NCI-H1417 (cell line): Measurements from ENCODE around the gene TMBIM1.

Experiments
- DNase-seq, 3 experiments: peaks; one replicate each; lab custom pipeline; 2025; lab: John Stamatoyannopoulos, UW

Gene TMBIM1, protein sequence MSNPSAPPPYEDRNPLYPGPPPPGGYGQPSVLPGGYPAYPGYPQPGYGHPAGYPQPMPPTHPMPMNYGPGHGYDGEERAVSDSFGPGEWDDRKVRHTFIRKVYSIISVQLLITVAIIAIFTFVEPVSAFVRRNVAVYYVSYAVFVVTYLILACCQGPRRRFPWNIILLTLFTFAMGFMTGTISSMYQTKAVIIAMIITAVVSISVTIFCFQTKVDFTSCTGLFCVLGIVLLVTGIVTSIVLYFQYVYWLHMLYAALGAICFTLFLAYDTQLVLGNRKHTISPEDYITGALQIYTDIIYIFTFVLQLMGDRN

DNA sequence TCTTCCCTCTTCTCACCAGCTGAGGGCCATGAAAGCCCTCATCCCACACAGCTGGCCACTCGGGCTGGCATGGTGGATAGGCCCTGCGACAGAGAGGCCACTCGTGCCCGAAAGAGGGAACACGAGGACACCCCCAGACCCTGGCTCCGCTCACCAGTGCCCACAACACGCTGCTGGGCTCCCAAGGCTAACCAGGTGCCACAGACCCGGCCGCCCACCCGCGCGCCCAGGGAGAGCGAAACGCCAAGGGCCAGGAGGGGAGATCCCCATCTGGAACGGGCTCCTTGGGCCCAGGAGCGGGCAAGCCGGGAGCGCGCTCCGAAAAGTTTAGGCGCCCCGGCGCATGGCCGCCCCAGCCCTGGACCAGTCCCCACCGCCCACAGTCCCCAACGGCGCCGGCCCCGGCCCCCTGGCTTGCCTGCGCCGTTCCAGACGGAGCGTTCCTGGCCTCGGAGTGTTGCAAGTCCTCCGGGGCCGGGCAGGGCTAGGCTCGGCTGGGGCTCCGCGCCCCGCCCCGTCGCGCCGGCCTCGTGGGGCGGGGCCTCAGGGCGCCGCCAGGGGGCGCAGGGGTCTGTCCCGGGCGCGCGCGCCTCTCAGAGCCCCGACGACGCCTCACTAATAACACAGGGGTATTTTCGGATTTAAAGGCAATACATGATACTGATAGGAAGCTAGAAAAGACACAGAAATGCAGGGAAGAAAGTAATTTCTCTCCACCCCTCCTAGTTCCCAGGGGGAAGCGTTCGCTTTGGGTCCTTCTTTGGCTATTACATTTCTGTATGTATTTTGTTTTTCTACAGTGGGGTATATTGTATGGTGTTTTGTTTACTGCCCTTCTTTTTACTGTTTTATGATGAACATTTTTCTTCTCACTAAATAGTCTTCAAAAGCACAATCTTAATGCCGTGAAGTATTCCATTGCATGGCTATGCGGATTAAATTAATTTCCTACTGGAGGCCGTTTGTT is at the start of gene TMBIM1:
TMBIM1 (minus strand) TSS at position 456 of the 967 bp plus-strand sequence. CDS start 10,362 bp downstream, outside the sequence.
- DNase-seq, result no peak

DNA sequence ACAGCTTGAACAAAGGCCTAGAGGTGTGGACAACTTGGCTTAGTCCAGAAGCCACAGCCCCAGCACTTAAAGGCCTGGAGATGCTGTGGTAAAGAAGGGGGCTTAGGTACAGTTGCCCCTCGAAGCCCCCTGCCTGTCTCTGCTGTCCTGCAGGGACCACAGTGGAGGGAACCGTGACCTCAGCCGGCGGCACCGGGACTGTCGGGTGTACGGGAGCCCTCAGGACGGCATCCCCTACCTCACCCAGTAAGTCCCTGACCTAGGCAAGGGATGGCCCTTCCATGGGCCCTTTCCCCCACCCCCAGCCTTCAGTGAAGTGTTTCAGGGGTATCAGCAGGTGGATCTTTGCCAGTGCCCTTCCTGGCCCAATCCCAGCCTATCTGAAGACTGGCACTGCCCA is 49.1 kb upstream of the TMBIM1 start:
- DNase-seq, result no peak

DNA sequence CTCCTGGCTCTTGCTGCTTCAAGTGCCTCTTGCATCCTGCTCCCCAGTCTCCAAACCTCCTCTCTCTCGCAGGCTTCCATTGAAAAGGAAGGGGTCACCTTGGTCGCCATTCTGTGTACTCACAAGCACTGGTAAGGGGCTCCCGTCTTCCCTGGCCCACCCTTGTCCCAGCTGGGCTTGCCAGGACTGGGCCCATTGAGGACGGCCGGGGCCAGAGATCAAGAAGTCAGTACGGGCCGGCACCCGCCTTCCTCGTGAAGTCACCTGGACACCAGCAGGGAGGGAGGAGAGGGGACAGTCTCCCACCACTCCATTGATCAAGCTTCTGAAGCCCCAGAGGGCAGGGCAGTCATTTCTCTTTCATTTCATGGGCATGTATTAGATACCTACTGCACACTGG is 48.4 kb upstream of the TMBIM1 start:
- no peak for DNase-seq

DNA sequence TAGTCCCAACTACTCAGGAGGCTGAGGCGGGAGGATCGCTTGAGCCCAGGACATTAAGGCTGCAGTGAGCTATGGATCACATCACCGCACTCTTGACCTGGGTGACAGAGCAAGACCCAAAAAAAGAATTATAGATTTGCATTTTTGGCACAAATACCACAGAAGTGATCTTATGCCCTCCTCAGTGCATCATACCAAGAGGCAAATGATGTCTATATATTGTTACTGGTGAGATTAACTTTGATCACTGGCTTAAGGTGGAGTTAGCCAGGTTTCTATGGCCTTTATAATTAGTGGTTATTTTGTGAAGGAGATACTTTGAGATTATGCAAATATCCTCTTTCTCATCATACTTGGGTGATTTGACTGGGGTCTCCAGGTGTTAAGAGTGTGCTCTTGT is 42.2 kb upstream of the TMBIM1 start:
- no peak for DNase-seq

DNA sequence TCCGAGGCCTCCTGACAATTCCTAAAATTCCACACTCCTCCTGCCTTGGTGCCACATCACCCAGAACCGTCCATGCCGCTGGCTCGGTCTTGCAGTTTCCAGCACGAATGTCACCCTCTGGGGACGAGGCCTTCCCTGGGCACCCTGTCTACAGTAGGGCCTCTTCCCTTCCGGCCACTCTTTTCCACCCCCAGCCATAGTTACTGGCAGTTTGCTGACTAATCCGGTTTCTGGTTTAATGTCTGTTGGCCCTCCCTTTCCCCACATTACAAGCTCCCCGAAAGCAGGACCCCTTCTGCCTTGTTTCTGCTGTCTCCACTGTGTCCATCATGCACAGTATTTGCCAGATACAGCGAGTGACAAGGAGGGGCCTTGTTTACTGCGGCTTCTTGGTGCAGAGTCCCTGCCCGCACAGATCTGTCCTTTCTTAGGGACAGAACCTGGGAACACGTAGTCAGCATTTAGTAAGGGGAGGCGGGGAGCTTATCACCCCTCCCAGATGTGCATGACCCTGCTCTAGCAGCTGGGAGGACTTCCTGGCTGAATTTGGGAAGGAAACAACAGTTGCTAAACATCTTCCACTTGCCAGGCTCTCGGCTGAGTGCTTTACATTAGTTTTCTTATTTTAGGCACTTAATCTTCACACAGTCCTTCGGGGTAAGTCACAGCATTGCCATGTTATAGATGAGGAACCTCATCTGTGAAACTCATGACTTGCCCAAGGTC is 40.8 kb upstream of the TMBIM1 start:
- no peak for DNase-seq

DNA sequence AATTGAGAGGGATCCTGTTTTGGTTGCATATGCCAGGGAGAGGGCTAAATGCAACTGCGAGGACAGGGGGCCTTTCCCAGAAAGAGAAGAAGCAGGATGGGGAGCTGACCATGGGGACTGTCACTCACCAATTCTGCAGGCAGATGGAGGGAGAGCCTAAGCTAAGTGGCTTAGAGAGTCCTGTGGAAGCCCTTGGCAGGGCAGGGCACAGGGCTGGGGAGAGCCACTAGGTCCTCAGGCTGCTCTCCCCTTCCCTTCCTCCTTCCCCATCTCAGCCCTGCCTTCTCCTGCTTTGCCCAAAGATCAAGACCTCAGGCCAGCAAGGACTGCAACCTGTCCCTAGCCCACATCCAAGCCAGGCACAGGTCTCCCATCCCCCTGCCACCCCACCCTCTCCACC is 40.0 kb upstream of the TMBIM1 start:
- DNase-seq, result no peak

DNA sequence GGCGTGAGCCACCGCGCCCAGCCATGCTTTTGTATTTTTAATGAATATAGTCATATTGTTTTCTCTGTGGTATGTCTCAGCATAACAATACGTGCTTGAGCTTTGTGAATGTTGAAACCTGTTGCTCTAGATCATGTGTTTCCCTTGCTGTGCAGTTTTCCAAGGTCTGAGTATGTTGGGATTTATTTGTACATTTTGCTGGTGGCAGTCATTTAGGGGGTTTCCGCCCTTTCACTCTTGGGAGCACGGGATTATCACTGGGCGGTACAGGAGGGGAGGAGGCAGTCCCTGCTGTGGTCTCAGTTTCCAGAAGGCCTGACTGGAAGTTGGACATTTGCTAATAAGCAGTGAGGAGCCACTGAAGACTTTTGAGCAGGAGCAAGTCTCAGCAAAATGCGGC is 39.4 kb upstream of the TMBIM1 start:
- no peak for DNase-seq

DNA sequence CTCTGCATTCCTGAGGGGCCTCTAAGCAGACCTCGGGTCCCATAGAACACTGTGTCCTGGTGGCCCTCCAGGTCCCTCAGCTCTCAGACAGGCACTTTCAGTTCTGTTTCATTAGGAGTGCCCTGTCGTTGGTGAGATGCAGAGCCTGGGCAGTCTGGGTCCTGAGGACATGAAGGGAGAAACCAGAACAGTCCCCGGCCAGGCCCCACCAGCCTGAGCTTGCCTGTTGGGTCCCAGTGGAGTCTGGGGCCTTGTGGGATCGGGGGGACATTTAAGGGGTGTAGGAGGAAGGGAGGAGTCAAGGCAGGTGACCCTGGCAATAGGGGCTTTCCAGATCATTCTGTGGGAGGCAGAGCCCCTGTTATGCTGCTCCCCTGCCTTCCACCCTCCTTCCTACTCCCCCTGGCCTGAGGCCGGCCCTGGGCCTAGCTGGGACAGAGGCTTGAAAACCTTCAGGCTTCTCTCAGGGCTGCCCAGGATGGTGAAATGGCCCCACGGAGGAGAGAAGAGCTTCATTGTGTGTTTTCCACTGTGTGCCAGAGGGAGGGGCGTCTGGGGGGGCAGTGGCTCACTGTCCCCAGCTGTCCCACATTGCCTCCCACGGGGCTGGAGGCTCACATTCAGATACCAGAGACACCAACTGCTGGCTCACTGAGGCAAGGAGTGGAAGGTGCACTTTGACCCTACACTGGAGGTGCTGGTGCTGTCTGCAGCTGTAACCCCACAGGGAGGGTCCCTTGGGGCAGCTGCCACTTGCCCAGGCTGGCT is 37.7 kb upstream of the TMBIM1 start:
- no peak for DNase-seq

DNA sequence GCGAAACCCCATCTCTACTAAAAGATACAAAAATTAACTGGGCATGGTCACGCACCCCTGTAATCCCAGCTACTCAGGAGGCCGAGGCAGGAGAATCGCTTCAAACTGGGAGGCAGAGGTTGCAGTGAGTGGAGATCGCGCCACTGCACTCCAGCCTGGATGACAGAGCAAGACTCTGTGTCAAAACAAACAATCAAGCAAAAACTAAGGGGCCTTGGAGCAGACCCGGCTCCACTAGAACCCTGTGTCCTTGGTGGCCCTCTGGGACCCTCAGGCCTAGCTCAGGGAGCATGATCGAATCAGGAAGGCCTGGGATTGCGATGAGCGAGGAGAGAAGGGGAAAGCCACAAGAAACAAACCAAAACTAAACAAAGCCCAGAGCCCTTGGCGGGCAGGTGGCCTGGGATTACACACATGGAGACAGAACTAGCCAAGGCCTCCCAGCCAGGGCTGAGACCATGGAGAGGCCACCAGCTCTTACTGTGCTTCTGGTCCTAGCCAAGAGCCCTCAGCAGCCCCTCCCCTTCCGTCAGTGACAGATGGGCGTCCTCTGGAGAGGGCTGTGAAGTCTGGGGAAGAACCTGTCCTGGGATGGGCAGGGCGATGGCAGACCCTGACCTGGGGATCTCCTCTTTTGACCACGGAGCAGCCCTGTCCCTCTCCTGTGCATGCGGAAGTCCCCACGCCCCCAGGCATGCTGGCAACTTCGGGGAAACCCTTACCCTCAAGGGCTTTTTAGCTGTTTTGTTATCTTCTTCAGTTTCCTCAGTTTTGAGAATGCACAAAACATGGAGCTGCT is 36.9 kb upstream of the TMBIM1 start:
- no peak for DNase-seq

DNA sequence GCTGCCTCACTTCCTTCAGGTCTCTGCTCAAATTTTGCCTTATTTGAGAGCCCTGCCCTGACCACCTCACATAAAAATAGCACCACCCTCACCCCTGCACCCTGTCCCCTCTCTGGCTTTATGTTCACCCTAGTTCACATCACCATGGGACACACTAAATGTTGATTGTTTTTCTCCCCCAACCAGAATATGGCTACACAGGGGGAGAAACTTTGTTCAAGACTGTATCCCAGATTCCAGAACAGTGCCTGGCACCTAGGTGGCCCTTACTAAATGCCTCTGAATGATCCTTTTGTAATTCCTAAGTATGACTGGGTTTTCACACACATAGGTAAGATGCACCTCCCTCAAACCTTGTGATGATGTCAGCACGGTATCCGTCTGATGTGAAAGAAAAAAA is 36.0 kb upstream of the TMBIM1 start:
- no peak for DNase-seq

DNA sequence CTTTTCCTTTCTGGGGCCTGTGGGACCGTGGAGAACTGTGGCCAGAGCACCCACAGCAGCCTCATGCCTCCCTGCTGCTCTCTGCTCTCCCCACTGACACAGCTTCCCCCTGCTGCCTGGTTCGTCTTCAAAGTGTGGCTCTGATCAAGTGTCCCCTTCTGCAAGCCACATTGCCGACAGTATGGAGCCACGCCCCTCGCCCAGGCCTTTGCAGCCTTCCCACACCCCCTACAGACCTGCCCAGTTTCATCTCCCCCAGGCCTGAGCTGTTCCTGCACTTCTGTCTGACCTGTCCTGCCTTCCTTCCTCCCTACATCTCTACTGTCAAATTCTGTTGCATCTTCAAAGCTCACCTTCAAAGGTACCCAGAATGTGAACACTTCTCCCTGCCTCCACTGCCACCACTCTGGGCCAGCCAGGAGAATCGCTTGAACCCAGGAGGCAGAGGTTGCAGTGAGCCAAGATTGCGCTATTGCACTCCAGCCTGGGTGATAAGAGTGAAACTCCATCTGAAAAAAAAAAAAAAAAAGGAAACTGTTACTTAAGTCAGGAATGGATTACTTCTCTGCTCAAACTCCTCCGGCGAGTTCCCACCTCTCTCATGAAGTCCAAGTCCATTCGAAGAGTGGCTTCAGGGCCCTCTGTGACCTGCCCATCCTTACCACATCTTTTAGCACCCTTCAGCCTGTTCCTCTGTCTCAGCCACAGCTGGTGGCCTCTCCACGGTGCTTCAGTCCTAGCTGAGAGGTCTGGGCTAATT is 35.3 kb upstream of the TMBIM1 start:
- no peak for DNase-seq

DNA sequence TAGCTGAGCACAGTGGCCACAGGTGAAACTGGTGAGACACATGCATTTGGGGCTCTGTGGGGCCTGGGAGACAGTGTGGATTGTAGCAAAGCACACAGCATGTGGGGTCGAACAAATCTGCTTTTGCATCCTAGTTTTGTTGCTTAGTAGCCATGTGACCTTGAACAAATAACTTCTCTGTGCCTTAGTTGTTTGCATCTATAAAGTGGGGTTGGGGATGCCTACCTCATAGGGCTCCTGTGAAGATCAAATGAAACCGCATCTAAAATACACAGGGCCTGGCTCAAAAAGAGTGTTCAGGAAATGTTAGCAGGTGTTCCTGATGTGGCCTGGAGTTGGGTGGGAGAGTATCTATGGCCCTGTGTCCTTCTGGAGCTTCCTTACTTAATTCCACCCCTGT is 34.0 kb upstream of the TMBIM1 start:
- DNase-seq, result no peak

DNA sequence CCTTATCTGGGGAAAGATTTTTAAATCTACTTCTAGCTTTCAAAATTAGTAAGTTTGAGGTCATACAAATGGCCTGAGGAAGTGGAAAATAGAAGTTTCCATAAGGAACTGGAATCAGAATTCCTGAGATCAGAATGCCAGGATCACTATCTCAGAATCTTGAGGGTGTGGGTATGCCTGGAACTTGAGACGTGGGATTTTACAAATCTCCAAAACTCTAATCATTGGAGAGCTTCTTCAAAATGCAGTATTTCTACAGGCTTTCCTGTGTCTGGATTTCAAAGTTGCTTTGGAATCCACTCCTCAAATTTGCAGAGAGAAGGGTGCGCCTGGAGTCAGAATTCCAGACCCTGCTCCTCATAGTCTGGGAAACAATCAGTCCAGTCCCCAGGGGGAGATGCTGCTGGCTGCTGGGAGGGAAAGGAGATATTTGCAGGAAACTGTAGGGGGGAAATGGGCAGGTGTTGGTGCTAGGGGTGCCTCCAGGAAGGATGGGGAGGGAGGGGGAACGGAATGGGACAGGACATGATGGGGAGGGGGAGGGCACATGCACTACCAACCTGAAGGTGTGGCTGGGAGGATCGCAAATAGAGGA is 33.4 kb upstream of the TMBIM1 start:
- DNase-seq, result peak in 2 of 3 experiments; percentile 3 to 8

DNA sequence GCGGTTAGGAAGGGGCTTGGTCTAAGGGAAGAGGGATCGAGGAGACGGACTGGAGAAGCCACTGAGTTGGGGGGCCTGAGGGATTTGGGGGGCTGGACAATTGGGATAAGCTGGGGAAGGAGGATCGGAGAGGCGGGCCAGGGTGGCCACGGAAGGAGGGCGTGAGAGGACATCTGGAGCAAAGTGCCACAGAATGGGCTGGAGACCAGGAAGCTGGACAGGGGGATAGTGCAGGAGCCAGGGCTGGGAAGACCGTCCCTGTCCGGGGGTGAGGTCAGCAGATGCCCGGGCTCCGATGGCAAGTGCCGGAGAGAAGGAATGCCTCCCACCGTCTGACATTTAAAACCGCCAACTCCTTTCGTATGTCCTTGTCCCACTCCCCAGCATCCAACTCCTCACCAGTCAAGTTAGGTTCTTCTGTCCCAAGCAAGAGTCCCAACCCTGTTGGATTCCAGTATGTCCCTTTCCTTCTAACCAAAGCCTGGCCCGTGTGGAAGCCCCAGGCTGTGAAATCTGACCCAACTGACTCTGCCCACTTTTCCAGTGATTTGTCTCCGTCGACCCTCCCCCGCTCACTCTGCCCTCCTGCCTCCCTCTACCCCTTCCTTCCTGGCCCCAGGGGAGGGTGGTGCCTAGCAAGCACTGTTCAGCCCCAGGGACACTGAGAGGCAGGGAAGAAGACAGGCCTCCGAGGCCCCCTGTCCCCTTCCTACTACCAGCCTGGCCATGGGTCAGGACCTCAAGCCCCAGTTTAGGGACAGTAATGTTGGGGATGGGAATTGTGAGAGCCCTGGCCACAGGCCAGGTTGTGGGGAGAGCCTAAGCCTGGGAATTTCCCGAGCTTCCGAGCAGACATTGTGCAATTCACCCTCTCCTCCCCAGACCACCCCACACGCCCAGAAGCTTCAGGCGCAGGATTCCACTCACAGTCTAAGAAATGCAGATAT is 31.5 kb upstream of the TMBIM1 start:
- peak; percentile 11 to 48 (median 29) for DNase-seq

DNA sequence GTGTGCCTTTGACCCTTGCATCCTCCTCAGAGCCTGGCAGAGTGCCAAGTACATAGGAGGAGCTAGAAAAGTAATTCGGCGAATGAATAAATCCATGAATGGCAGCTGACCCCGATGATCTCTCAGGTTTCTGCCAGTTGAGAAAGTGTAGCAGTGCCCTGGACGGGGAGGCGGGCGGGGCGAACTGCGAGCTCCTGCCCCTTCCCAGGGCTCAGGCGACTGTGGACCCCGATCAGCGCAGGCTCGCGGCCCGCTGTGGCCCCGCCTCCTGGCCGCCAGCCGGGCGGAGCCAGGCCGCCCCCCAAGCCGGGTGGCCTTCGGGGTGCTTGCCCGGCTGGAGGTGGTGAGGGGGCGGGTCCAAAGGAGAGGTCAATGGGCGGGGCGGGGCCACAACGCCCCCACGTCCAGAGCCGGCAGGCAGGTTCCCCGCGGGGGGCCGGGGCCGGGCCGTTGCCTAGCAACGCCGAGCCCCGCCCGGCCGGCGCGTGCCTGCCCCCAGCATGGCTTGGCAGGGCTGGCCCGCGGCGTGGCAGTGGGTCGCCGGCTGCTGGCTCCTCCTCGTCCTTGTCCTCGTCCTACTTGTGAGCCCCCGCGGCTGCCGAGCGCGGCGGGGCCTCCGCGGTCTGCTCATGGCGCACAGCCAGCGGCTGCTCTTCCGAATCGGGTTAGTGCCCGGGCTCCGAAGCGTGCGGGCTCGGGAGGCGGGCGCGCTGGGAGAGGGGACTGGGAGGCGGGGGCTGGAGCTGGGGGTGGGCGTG is 30.6 kb upstream of the TMBIM1 start:
- DNase-seq, result peak; percentile 71 to 86 (median 81)

DNA sequence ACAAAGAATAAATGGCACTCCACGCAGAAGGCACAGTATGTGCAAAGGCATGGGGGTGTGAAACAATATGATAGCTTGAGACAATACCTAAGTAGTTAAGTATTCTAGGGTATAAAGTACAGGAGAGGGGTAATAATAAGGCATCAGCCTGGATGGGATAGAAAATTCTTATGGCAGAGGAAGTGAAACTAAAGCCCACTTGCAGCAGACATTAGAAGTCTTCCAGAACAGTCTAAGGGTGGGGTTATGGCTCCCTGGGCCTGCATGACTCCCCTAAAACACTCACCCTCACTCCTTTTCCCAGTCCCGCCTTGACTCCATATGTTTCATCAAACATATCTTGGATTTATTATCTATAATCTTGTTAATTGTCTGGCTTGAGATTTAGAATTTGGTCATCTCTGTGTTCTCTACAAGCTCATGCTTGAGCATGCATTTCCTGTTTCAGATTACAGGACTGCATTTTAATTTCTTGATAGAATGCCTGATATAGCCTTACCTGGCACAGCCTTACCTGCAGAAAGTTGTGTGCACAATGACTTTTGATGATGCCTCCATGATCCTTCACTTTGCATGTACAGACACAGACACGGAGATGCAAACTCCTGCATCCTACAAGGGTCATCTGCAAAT is 28.5 kb upstream of the TMBIM1 start:
- DNase-seq, result no peak

DNA sequence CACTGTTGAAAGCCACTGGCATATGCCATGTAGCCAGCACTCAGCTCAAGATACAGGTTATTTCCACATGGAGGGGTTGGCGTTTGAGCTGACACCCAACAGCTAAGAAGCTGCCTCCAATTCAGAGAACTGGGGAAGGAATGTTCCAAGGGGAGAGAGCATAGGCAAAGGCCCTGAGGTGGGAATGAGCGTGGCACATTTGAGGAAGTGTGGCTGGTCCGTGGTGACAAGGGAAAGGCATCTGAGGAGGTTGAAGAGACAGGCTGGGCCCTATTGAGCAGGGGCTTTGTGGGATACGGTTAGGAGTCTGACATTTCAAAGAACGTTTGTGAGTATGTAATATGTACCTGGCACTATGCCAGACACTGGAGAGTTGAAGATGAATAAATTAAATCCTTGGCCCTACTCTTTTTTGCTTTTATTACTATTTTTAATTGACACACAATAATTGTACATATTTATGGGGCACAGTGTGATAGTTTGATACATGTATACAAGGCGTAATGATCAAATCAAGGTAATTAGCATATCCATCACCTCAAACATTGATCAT is 27.6 kb upstream of the TMBIM1 start:
- DNase-seq, result peak in 2 of 3 experiments; percentile 5 to 23
